Measurements from ENCODE around the gene WASL.

GRCh38 chr7:123784263-123784662, 35.5 kb upstream of the WASL start:
- no peak for TF ChIP-seq CEBPB (IDR thresholded peaks at IDR 0.05)
- TF ChIP-seq ZBTB7A (IDR thresholded peaks at IDR 0.05; ENCODE audit: low read depth) = no peak
- no peak for TF ChIP-seq REST (IDR thresholded peaks at IDR 0.05; ENCODE audit: low read depth)
- TF ChIP-seq TCF12 (IDR thresholded peaks at IDR 0.05; ENCODE audit: low read depth) = no peak
- no peak for TF ChIP-seq EP300 (IDR thresholded peaks at IDR 0.05; ENCODE audit: borderline replicate concordance)
- TF ChIP-seq YY1 (IDR thresholded peaks at IDR 0.05; ENCODE audit: low read depth) = no peak
- no peak for TF ChIP-seq RAD21 (IDR thresholded peaks at IDR 0.05; ENCODE audit: low read depth)
- no peak for TF ChIP-seq TAF1 (IDR thresholded peaks at IDR 0.05; ENCODE audit: low read depth)
- no peak for TF ChIP-seq TEAD4 (IDR thresholded peaks at IDR 0.05)
- no peak for TF ChIP-seq EGR1 (IDR thresholded peaks at IDR 0.05)
- TF ChIP-seq MAX (IDR thresholded peaks at IDR 0.05) = no peak
- no peak for TF ChIP-seq FOXM1 (IDR thresholded peaks at IDR 0.05; ENCODE audit: borderline replicate concordance, low read depth)
- TF ChIP-seq NFIC (IDR thresholded peaks at IDR 0.05) = no peak
